GM12878 (cell line): Measurements from ENCODE around the gene CASR. TPM values are rescaled to one million over a fixed set of nuclear protein-coding genes. Genes with fewer than 3 reads are reported as not detected.

Source experiments
- ATAC-seq: fragments of 200-7000 bp; cut with Tn5 transposase; 3 replicates; pipeline ENCODE4 v1.9.1; 2020; ENCODE audit warnings: mild to moderate bottlenecking, moderate library complexity
- Bru-seq: library from RNA; stranded (reverse); fragments of 400-500 nt; gene quantifications from one replicate; lab custom pipeline; 2021; lab: Mats Ljungman, UMichigan
- BruChase-seq, 2 experiments: library from RNA; stranded (reverse); fragments of 400-500 nt; gene quantifications; one replicate each; lab custom pipeline; 2021; lab: Mats Ljungman, UMichigan
- BruUV-seq: library from RNA; stranded (reverse); fragments of 400-500 nt; replicated peaks from 2 replicates; lab custom pipeline; 2021; lab: Mats Ljungman, UMichigan
- CTCF ChIA-PET: fragments of 300-600 bp; sonication (Branson Sonifier 250); formaldehyde crosslinking; extraction: SDS; loops from one replicate; lab custom pipeline; 2021; ENCODE audit warnings: inconsistent platforms; lab: Yijun Ruan, JAX
- POLR2A ChIA-PET: fragments of 350-600 bp; formaldehyde crosslinking; extraction: SDS; loops from one replicate; lab custom pipeline; 2021; ENCODE audit warnings: inconsistent platforms; lab: Charles Lee
- RAD21 ChIA-PET: fragments of 300-600 bp; sonication (Branson Sonifier 250); formaldehyde crosslinking; loops from one replicate; lab custom pipeline; 2023; ENCODE audit warnings: antibody characterized with exemption; ENCODE audit not compliant: unreplicated experiment; lab: Charles Lee
- SMC1A ChIA-PET: fragments of 300-600 bp; sonication (Branson Sonifier 250); formaldehyde crosslinking; loops from one replicate; lab custom pipeline; 2023; ENCODE audit not compliant: unreplicated experiment, uncharacterized antibody; lab: Charles Lee
- DNase-seq: peaks from one replicate; pipeline ENCODE4 v3.0.0-alpha.2; 2011; ENCODE audit warnings: low read depth, low spot score
- FAIRE-seq: peaks from 3 replicates; lab custom pipeline; 2011; peaks lifted over from hg19 to GRCh38; lab: Jason Lieb, UNC
- H2AFZ ChIP-seq: 2 replicates; pipeline ENCODE4 v1.6.0; 2011; ENCODE audit warnings: low read depth, low read length, control low read depth; ENCODE audit not compliant: control insufficient read depth
- H3K27ac ChIP-seq: 2 replicates; pipeline ENCODE4 v1.5.1; 2011; ENCODE audit warnings: control low read depth; ENCODE audit not compliant: control insufficient read depth, insufficient read depth
- H3K27me3 ChIP-seq, 2 experiments: replicated peaks in 1 of 2; 2 replicates each; pipeline versions ENCODE4 v1.6.0 to v1.6.1; 2011; ENCODE audit warnings: low read length in 1 of 2; ENCODE audit not compliant: control insufficient read depth in 2 of 2, insufficient read depth in 2 of 2
- H3K36me3 ChIP-seq, 2 experiments: 2 replicates each; pipeline ENCODE4 v1.5.1; 2011; ENCODE audit warnings: low read length in 1 of 2; ENCODE audit not compliant: control insufficient read depth in 2 of 2, insufficient read depth in 2 of 2
- H3K4me1 ChIP-seq: 2 replicates; pipeline ENCODE4 v1.6.1; 2011; ENCODE audit warnings: mild to moderate bottlenecking, low read length, moderate library complexity, mixed read lengths; ENCODE audit not compliant: control insufficient read depth, insufficient read depth
- H3K4me2 ChIP-seq: 2 replicates; pipeline ENCODE4 v1.6.0; 2011; ENCODE audit warnings: control low read depth; ENCODE audit not compliant: control insufficient read depth, insufficient read depth
- H3K4me3 ChIP-seq: fragments of 200-600 bp; sonication (generic); 2 replicates; pipeline ENCODE4 v1.5.1; 2016
- H3K79me2 ChIP-seq: 2 replicates; pipeline ENCODE4 v1.6.0; 2011; ENCODE audit warnings: low read length; ENCODE audit not compliant: control insufficient read depth, insufficient read depth
- H3K9ac ChIP-seq: 2 replicates; pipeline ENCODE4 v1.8.0; 2011; ENCODE audit warnings: low read length, control low read depth, mixed read lengths; ENCODE audit not compliant: control insufficient read depth, insufficient read depth
- H3K9me3 ChIP-seq: replicated peaks from 3 replicates; pipeline ENCODE4 v1.5.1; 2011; ENCODE audit warnings: mild to moderate bottlenecking, low read length; ENCODE audit not compliant: control insufficient read depth, insufficient read depth
- H4K20me1 ChIP-seq: 2 replicates; pipeline ENCODE4 v1.6.0; 2011; ENCODE audit not compliant: control insufficient read depth, insufficient read depth
- KAT2A ChIP-seq: conservative IDR thresholded peaks from 2 replicates; pipeline ENCODE4 v1.6.1; 2011; ENCODE audit warnings: low read depth, low read length; ENCODE audit not compliant: control insufficient read depth
- PAX5 ChIP-seq: IDR thresholded peaks from 2 replicates; pipeline ENCODE4 v1.6.1; 2011; ENCODE audit warnings: low read depth, low read length, borderline replicate concordance
- RB1 ChIP-seq: fragments of 450-650 bp; formaldehyde crosslinking; IDR thresholded peaks from 2 replicates; pipeline ENCODE4 v1.6.1; 2017; ENCODE audit warnings: mild to moderate bottlenecking, borderline replicate concordance
- WGBS: methylation state at CpG from one replicate; pipeline ENCODE4 v1.1.6; 2016; ENCODE audit warnings: low lambda C conversion rate; ENCODE audit not compliant: insufficient replicate concordance, insufficient coverage; ENCODE audit errors: missing lambda C conversion rate; 5-methylcytosine and 5-hydroxymethylcytosine counted together
- in situ Hi-C: fragments of 300-500 bp; cut with MboI; formaldehyde crosslinking; loops from 9 replicates; pipeline ENCODE4 v1.14.3; 2018; ENCODE audit warnings: mixed read lengths
- intact Hi-C: fragments of 100-400 bp; cut with micrococcal nuclease; formaldehyde crosslinking; loops from one replicate; pipeline ENCODE4 v1.14.2; 2022; ENCODE audit not compliant: unreplicated experiment
- long read RNA-seq, 2 experiments: library from polyadenylated mRNA; unstranded; transcript quantifications; one replicate each; pipeline ENCODE4 v2.0.0, GENCODE V29; 2019 to 2020
- polyA minus RNA-seq, 3 experiments: library from RNA; depleted of rRNA, polyadenylated mRNA; stranded (reverse); fragments of >200 nt; gene quantifications; 2 replicates each; pipeline ENCODE4 v1.2.3, GENCODE V29; 2011
- polyA plus RNA-seq, 11 experiments: library from polyadenylated mRNA; depleted of rRNA in 4 of 11; unstranded in 6 of 11; stranded (reverse) in 5 of 11; fragments of >200 nt; fragmentation: Nextera tagmentation in 4 of 11; fragmentation: Illumina TruSeq in 1 of 11; extraction: Ambion mirVana in 4 of 11; extraction: Trizol in 1 of 11; gene quantifications; 1 replicate in 1 of 11; 2 replicates in 10 of 11; pipeline versions ENCODE4 v1.2.1 to v1.2.3, GENCODE V29; 2011 to 2016; ENCODE audit warnings: inconsistent platforms in 2 of 11, missing spikeins in 2 of 11, low read depth in 1 of 11
- total RNA-seq, 4 experiments: library from RNA; depleted of rRNA in 3 of 4; stranded (reverse); fragments of >200 nt in 3 of 4; fragmentation: Illumina TruSeq in 1 of 4; extraction: Trizol in 1 of 4; gene quantifications; 2 replicates each; pipeline versions ENCODE4 v1.2.1 to v1.2.3, GENCODE V29; 2013 to 2021
- TF ChIP-seq, protein P1 (sequence below): fragments of 450-650 bp; IDR thresholded peaks from 2 replicates; pipeline ENCODE4 v1.6.1; 2018; ENCODE audit warnings: borderline replicate concordance, mild to moderate bottlenecking; ENCODE audit not compliant: partially characterized antibody
- TF ChIP-seq, protein P2 (sequence below): fragments of 450-650 bp; formaldehyde crosslinking; IDR thresholded peaks from 2 replicates; pipeline ENCODE4 v1.5.0; 2022; ENCODE audit warnings: mild to moderate bottlenecking, missing genetic modification characterization
- TF ChIP-seq, protein P3 (sequence below): IDR thresholded peaks from 2 replicates; pipeline ENCODE4 v1.6.1; 2012; ENCODE audit warnings: low read depth, low read length, improper control_type of control experiment

CASR gene, protein sequence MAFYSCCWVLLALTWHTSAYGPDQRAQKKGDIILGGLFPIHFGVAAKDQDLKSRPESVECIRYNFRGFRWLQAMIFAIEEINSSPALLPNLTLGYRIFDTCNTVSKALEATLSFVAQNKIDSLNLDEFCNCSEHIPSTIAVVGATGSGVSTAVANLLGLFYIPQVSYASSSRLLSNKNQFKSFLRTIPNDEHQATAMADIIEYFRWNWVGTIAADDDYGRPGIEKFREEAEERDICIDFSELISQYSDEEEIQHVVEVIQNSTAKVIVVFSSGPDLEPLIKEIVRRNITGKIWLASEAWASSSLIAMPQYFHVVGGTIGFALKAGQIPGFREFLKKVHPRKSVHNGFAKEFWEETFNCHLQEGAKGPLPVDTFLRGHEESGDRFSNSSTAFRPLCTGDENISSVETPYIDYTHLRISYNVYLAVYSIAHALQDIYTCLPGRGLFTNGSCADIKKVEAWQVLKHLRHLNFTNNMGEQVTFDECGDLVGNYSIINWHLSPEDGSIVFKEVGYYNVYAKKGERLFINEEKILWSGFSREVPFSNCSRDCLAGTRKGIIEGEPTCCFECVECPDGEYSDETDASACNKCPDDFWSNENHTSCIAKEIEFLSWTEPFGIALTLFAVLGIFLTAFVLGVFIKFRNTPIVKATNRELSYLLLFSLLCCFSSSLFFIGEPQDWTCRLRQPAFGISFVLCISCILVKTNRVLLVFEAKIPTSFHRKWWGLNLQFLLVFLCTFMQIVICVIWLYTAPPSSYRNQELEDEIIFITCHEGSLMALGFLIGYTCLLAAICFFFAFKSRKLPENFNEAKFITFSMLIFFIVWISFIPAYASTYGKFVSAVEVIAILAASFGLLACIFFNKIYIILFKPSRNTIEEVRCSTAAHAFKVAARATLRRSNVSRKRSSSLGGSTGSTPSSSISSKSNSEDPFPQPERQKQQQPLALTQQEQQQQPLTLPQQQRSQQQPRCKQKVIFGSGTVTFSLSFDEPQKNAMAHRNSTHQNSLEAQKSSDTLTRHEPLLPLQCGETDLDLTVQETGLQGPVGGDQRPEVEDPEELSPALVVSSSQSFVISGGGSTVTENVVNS
- 0.10 and 0.35 TPM in 2 replicates for total RNA-seq (2013; cell fraction: nucleolus; rRNA removed)
- 0.05 and 0.06 TPM in 2 replicates for total RNA-seq (2014; rRNA removed)
- total RNA-seq (2014; rRNA removed; fragmentation: Illumina TruSeq; extraction: Trizol) = 0.04 and 0.05 TPM in 2 replicates
- 0.13 and 0.27 TPM in 2 replicates for total RNA-seq (2021)
- 0.14 TPM for polyA plus RNA-seq (2011; ENCODE audit: low read depth)
- polyA plus RNA-seq (2011; rRNA removed) = 0.07 and 0.22 TPM in 2 replicates
- 0.08 and 0.10 TPM in 2 replicates for polyA plus RNA-seq (2011; cell fraction: cytosol; rRNA removed)
- 0.19 and 0.25 TPM in 2 replicates for polyA plus RNA-seq (2011; cell fraction: nucleus; rRNA removed)
- 0.14 and 0.25 TPM in 2 replicates for polyA plus RNA-seq (2012)
- polyA plus RNA-seq (2014; fragmentation: Illumina TruSeq; extraction: Trizol) = 0.13 and 0.81 TPM in 2 replicates
- under 1 TPM; 0.04 to 0.37 TPM for polyA plus RNA-seq (2014; fragmentation: Nextera tagmentation; extraction: Ambion mirVana)
- polyA plus RNA-seq (2014; rRNA removed) = 0.08 and 0.09 TPM in 2 replicates
- under 1 TPM; 0.09 to 0.15 TPM for polyA plus RNA-seq (2016; fragmentation: Nextera tagmentation; extraction: Ambion mirVana)
- 0.21 and 0.29 TPM in 2 replicates for polyA minus RNA-seq (2011; rRNA and poly(A)+ RNA removed)
- polyA minus RNA-seq (2011; cell fraction: cytosol; rRNA and poly(A)+ RNA removed) = not detected in 2 replicates
- 0.19 and 0.24 TPM in 2 replicates for polyA minus RNA-seq (2011; cell fraction: nucleus; rRNA and poly(A)+ RNA removed)
- percentile 38 among the genes with signal in this experiment for Bru-seq, nascent RNA
- percentile 34 among the genes with signal in this experiment for BruChase-seq, experiment 1, labeled RNA remaining after a 6-hour chase
- BruChase-seq, experiment 2, labeled RNA remaining after a 2-hour chase = percentile 33 among the genes with signal in this experiment
- long read RNA-seq, experiment 1 = 0 reads
- long read RNA-seq, experiment 2, partial matches to known transcripts = 0 of 1 reads
- long read RNA-seq, experiment 2, other reads (novel, unspliced or antisense) = 1 of 1 reads

DNA sequence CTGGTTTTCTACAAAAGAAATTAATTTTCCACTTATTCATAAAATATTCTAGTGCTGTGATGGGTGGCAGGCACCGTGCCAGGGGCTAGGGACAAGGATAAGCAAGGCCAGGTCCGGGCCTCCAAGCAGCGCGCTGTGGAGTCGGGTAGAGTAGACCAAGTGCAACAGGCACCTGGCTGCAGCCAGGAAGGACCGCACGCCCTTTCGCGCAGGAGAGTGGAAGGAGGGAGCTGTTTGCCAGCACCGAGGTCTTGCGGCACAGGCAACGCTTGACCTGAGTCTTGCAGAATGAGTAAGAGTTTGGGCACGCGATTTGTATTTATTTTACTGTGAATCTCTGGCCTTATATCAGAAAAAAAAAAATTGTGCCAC, at the start of gene CASR:
CASR (plus strand) TSS at position 148 of the 372 bp plus-strand sequence. CDS start 70,522 bp downstream, outside the sequence.
- ATAC-seq (peak; percentile 75), DNase-seq (no peak), FAIRE-seq (no peak)
- CTCF ChIA-PET = no interaction called here
- Histone ChIP-seq H3K4me2 (peak within 1 kb of the TSS; percentile 12), H3K27me3 (peaks cover 0 to 9% of the 10 kb centered on the region in 2 experiments; a peak in 2 of 4 replicates), H3K9me3 (no peaks in the 10 kb centered on the region), H3K4me1 (0 out of 2 replicates have a peak, but pooled peaks cover 4% of the 10 kb centered on the region), H3K4me3 (peak within 1 kb of the TSS; percentile 59), H2AFZ (no peak within 1 kb of the TSS; the same call in none of the 2 replicates), H3K27ac (no peak within 1 kb of the TSS), H4K20me1 (no peaks in the 10 kb centered on the region), H3K36me3 (no peaks in the 10 kb centered on the region), H3K9ac (no peak within 1 kb of the TSS), H3K79me2 (no peaks in the 10 kb centered on the region)
- RAD21 ChIA-PET = interaction anchor here (0.6 to 1.5 kb wide), 2 partner anchors 73 to 75 kb away, joined by 3 to 6 read pairs; no protein-coding TSS in a partner anchor
- POLR2A ChIA-PET = no interaction called here
- intact Hi-C loops = no loop called here
- in situ Hi-C loops = no loop called here
- SMC1A ChIA-PET = interaction anchor here (0.7 to 0.8 kb wide), 4 partner anchors 10 to 653 kb away, joined by 3 read pairs; no protein-coding TSS in a partner anchor
- BruUV-seq = no TSS peak
- WGBS = 10% methylated on average over 14 of the region's 14 CpGs
- TF ChIP-seq RB1 = no peak
- TF ChIP-seq, protein P1, sequence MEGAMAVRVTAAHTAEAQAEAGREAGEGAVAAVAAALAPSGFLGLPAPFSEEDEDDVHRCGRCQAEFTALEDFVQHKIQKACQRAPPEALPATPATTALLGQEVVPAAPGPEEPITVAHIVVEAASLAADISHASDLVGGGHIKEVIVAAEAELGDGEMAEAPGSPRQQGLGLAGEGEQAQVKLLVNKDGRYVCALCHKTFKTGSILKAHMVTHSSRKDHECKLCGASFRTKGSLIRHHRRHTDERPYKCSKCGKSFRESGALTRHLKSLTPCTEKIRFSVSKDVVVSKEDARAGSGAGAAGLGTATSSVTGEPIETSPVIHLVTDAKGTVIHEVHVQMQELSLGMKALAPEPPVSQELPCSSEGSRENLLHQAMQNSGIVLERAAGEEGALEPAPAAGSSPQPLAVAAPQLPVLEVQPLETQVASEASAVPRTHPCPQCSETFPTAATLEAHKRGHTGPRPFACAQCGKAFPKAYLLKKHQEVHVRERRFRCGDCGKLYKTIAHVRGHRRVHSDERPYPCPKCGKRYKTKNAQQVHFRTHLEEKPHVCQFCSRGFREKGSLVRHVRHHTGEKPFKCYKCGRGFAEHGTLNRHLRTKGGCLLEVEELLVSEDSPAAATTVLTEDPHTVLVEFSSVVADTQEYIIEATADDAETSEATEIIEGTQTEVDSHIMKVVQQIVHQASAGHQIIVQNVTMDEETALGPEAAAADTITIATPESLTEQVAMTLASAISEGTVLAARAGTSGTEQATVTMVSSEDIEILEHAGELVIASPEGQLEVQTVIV = no peak
- TF ChIP-seq, protein P2, sequence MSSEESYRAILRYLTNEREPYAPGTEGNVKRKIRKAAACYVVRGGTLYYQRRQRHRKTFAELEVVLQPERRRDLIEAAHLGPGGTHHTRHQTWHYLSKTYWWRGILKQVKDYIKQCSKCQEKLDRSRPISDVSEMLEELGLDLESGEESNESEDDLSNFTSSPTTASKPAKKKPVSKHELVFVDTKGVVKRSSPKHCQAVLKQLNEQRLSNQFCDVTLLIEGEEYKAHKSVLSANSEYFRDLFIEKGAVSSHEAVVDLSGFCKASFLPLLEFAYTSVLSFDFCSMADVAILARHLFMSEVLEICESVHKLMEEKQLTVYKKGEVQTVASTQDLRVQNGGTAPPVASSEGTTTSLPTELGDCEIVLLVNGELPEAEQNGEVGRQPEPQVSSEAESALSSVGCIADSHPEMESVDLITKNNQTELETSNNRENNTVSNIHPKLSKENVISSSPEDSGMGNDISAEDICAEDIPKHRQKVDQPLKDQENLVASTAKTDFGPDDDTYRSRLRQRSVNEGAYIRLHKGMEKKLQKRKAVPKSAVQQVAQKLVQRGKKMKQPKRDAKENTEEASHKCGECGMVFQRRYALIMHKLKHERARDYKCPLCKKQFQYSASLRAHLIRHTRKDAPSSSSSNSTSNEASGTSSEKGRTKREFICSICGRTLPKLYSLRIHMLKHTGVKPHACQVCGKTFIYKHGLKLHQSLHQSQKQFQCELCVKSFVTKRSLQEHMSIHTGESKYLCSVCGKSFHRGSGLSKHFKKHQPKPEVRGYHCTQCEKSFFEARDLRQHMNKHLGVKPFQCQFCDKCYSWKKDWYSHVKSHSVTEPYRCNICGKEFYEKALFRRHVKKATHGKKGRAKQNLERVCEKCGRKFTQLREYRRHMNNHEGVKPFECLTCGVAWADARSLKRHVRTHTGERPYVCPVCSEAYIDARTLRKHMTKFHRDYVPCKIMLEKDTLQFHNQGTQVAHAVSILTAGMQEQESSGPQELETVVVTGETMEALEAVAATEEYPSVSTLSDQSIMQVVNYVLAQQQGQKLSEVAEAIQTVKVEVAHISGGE = no peak
- TF ChIP-seq PAX5 = no peak
- TF ChIP-seq, protein P3, sequence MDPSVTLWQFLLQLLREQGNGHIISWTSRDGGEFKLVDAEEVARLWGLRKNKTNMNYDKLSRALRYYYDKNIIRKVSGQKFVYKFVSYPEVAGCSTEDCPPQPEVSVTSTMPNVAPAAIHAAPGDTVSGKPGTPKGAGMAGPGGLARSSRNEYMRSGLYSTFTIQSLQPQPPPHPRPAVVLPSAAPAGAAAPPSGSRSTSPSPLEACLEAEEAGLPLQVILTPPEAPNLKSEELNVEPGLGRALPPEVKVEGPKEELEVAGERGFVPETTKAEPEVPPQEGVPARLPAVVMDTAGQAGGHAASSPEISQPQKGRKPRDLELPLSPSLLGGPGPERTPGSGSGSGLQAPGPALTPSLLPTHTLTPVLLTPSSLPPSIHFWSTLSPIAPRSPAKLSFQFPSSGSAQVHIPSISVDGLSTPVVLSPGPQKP = no peak
- no peak for TF ChIP-seq KAT2A
